Hypothalamus (tissue), 51 donors: Measurements from ENCODE around the gene IL20RB.

Source experiments
- DNase-seq, 51 donors: peaks; one replicate each; lab custom pipeline; 2025; lab: John Stamatoyannopoulos, UW

IL20RB gene, protein sequence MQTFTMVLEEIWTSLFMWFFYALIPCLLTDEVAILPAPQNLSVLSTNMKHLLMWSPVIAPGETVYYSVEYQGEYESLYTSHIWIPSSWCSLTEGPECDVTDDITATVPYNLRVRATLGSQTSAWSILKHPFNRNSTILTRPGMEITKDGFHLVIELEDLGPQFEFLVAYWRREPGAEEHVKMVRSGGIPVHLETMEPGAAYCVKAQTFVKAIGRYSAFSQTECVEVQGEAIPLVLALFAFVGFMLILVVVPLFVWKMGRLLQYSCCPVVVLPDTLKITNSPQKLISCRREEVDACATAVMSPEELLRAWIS

DNA sequence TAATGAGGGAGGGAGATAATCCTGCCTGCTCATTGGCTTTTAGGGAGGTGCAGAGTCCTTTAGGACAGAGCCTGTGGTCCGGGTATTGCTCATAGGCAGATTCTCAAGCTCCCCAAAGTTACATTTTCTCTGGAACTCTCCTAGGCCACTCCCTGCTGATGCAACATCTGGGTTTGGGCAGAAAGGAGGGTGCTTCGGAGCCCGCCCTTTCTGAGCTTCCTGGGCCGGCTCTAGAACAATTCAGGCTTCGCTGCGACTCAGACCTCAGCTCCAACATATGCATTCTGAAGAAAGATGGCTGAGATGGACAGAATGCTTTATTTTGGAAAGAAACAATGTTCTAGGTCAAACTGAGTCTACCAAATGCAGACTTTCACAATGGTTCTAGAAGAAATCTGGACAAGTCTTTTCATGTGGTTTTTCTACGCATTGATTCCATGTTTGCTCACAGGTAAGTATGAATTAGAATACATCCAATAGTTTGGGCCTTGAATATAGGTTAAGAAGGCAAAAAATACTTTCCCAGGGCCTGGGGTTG lies at the start of gene IL20RB:
Gene IL20RB, plus strand, starts transcription at position 233 of the 538 bp plus-strand sequence. Its CDS starts 131 bp downstream, at position 364.
- DNase-seq = no peak

GRCh38 chr3:136908297-136908696 lies 49.5 kb upstream of the IL20RB start:
- DNase-seq = no peak

DNA sequence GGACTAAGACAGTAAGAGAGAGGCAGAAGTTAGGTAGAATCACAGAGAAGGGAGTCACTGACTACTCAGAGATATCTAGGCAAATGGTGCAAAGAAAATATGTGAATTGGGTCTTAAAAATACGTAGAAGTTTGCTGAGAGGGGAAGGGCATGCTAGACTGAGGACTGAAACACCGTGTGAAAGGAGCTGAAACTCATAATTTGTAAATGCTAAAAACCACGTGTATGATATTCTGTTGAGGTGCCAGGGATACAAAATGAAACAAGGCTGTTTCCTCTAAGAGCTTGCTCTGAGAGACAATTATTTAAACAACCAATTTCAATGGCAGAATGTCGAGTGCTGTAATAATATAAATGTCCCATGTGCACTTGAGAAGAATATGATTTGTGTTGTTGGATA lies 48.6 kb upstream of the IL20RB start:
- no peak for DNase-seq

GRCh38 chr3:136910697-136911096 lies 47.1 kb upstream of the IL20RB start:
- no peak for DNase-seq

DNA sequence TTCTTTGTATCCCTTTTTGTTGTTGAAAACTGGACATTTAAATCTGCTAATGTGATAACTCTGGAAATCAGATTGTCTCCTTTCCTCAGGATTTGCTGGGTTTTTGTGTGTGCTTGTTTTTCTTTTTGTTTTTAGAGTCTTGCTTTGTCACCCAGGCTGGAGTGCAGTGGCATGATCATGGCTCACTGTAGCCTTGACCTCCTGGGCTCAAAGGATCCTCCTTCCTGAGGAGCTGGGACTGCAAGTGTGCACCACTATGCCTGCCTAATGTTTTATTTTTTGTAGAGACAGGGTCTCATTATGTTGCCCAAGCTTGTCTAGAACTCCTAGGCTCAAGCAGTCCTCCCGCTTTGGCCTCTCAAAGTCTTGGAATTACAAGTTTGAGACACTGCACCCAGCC lies 44.6 kb upstream of the IL20RB start:
- no peak for DNase-seq

- no peak for DNase-seq
These were observed 43.0 kb upstream of the IL20RB start for GRCh38 chr3:136914739-136915138.

GRCh38 chr3:136916223-136916622 lies 41.6 kb upstream of the IL20RB start:
- DNase-seq = no peak

GRCh38 chr3:136919799-136920580 lies 37.8 kb upstream of the IL20RB start:
- no peak for DNase-seq

- DNase-seq = no peak
These were observed 36.7 kb upstream of the IL20RB start for GRCh38 chr3:136920904-136921611.

GRCh38 chr3:136925425-136926190 lies 32.2 kb upstream of the IL20RB start:
- no peak for DNase-seq

DNA sequence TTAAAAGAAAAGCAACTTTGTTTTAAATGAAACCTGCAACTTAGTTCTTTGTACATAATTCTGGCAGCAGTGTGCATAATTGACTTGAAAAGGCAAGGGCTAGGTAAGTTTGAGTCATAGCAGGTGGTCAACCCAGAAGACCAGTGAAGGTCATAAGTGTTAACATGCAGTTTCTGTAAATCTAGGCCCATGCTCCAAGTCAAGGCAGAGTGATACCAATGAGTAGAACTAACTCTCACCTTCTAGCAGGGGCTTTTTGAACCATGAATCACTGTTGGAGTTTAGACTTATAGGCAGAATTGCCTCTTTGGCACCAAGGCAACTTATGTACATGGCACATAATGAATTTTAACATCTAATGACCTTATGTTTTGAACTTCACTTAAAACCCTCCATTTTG lies 29.5 kb upstream of the IL20RB start:
- no peak for DNase-seq

GRCh38 chr3:136929977-136930670 lies 27.7 kb upstream of the IL20RB start:
- peak in 11 of 51 donors; percentile 0 to 18 (median 3) for DNase-seq

DNA sequence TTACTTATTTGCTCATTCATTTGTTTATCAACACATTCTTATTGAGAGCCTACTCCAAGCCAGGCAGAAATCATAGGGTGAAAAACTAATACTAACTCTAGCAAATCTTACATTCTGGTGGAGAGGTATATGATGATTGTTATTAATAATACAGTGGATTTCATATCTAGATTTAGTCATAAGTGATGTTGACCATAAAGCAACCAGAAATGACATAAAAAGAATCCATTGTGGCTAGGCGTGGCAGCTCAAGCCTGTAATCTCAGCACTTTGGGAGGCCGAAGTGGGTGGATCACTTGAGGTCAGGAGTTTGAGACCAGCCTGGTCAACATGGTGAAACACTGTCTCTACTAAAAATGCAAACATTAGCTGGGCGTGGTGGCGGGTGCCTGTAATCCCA lies 26.2 kb upstream of the IL20RB start:
- no peak for DNase-seq

DNA sequence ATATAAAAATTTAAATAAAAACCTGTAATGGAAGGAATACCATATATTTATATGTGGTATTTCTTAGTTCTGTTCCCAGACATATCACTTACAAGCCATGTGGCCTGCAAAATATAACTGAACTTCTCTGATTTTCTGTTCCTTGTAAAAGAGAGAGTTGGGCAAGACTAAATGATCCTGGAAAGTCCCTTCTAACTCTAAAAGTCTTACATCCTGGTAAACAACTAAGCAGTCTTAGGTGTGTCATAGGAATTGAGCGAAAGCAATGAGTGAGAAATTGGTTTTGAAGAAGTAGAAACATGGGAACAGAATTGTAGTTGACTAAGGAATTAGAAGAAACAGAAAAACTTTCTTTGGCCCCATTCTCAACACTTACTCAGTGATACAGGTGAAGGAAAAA lies 25.3 kb upstream of the IL20RB start:
- no peak for DNase-seq

DNA sequence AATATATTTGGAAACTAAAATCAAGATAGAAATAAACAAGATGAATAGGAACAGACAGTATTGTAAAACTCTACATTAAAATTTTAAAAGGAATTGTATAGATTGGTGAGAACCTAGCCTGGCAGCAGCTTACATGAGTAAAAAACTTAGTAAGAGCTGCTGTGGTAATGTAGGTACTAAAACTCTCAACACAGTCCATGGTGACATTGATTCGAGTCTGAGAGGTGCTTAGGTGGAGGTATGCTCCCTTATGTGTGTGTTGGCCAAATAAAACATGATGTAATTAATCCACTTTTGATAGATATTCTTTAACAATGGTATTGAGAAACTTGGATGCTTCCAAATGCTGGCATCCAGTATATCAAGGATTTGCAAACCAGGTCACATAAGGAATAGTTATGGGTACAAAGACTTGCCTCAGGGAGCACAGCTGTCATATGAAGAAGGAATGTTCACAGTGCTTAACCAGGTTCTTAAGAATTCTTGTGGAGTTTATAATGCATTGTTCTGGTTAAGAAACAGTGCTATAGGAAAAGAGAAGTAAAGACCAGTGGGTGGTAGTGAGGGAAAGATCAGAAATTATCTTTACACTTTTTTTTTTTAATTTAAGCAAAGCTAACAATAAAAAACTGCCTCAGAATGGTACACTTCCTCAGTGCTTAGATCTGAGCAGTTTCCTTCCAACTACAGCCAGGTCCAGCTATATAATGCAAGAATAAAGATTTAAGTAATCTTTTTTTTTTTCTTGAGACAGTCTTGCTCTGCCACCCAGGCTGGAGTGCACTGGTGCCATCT lies 24.6 kb upstream of the IL20RB start:
- DNase-seq = no peak

- DNase-seq = no peak
These were observed 20.6 kb upstream of the IL20RB start for GRCh38 chr3:136937175-136937574.

GRCh38 chr3:136937851-136938250 lies 19.9 kb upstream of the IL20RB start:
- no peak for DNase-seq

DNA sequence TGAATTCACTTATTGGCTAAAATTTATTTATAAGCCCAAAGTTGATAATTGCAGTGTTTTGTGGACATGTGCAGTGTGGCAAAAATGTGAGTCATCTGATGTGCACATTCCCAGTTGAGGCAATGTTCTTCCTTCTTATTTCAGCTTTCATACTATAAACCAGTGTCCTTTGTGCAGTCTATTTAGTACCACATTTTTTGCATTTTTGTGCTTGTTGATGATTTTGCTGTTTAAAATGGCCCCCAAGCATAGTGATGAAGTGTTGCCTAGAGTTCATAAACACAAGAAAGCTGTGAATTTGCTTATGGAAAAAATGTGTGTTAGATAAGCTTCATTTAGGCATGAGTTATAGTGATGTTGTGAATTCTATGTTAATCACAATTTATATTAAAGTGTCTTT lies 19.4 kb upstream of the IL20RB start:
- DNase-seq = no peak

- no peak for DNase-seq
These were observed 18.3 kb upstream of the IL20RB start for GRCh38 chr3:136939489-136939888.
